GM23338 (cell line): ENCODE data around the gene WSCD2. TPM values are rescaled to one million over a fixed set of nuclear protein-coding genes. Genes with fewer than 3 reads are reported as not detected.

ENCODE experiments used
- ATAC-seq: fragments of 200-7000 bp; cut with Tn5 transposase; 3 replicates; pipeline ENCODE4 v1.9.1; 2020
- DNase-seq: peaks from one replicate; pipeline ENCODE4 v3.0.0-alpha.2; 2015; ENCODE audit warnings: low spot score
- H2AFZ ChIP-seq: fragments of 200-600 bp; sonication (generic); 2 replicates; pipeline ENCODE4 v1.8.0; 2016; ENCODE audit warnings: antibody characterized with exemption, mild to moderate bottlenecking, moderate library complexity
- H3F3A ChIP-seq: fragments of 200-600 bp; sonication (generic); replicated peaks from 2 replicates; pipeline ENCODE4 v1.8.0; 2017; ENCODE audit warnings: antibody characterized with exemption, mixed run types, low read depth
- H3K27ac ChIP-seq: fragments of 200-600 bp; sonication (generic); 2 replicates; pipeline ENCODE4 v1.6.1; 2016; ENCODE audit warnings: low read depth
- H3K27me3 ChIP-seq: fragments of 200-600 bp; sonication (generic); 2 replicates; pipeline ENCODE4 v1.8.0; 2016; ENCODE audit warnings: mild to moderate bottlenecking, mixed run types, moderate library complexity; ENCODE audit not compliant: insufficient read depth
- H3K36me3 ChIP-seq: fragments of 200-600 bp; sonication (generic); 2 replicates; pipeline ENCODE4 v1.8.0; 2016; ENCODE audit warnings: mild to moderate bottlenecking; ENCODE audit not compliant: insufficient read depth
- H3K4me1 ChIP-seq: fragments of 200-600 bp; sonication (generic); 2 replicates; pipeline ENCODE4 v1.8.0; 2016; ENCODE audit warnings: mild to moderate bottlenecking, moderate library complexity; ENCODE audit not compliant: insufficient read depth
- H3K4me2 ChIP-seq: fragments of 200-600 bp; sonication (generic); 2 replicates; pipeline ENCODE4 v1.7.1; 2017; ENCODE audit warnings: mixed run types
- H3K4me3 ChIP-seq: fragments of 200-600 bp; sonication (generic); 2 replicates; pipeline ENCODE4 v1.6.1; 2016; ENCODE audit warnings: mixed run types
- H3K79me2 ChIP-seq: fragments of 200-600 bp; sonication (generic); replicated peaks from 2 replicates; pipeline ENCODE4 v1.8.0; 2017; ENCODE audit warnings: mild to moderate bottlenecking; ENCODE audit not compliant: insufficient read depth
- H3K9me2 ChIP-seq: fragments of 200-600 bp; sonication (generic); 2 replicates; pipeline ENCODE4 v1.8.0; 2017; ENCODE audit not compliant: insufficient read depth
- H4K20me1 ChIP-seq: fragments of 200-600 bp; sonication (generic); replicated peaks from 2 replicates; pipeline ENCODE4 v1.8.0; 2017; ENCODE audit warnings: mild to moderate bottlenecking; ENCODE audit not compliant: insufficient read depth
- H3K27ac Mint-ChIP-seq: 2 replicates; pipeline ENCODE4 v1.8.0; 2020; ENCODE audit warnings: inconsistent platforms, mild to moderate bottlenecking, moderate library complexity, mixed read lengths
- H3K27me3 Mint-ChIP-seq: 3 replicates; pipeline ENCODE4 v1.8.0; 2022; ENCODE audit warnings: low read depth, mild to moderate bottlenecking, moderate library complexity, mixed read lengths, inconsistent platforms; ENCODE audit not compliant: insufficient read depth, poor library complexity
- H3K36me3 Mint-ChIP-seq: 3 replicates; pipeline ENCODE4 v1.8.0; 2021; ENCODE audit warnings: low read depth, mild to moderate bottlenecking, inconsistent platforms, moderate library complexity, mixed read lengths
- H3K4me1 Mint-ChIP-seq: 3 replicates; pipeline ENCODE4 v1.8.0; 2020; ENCODE audit warnings: mild to moderate bottlenecking, inconsistent platforms, mixed read lengths
- H3K4me3 Mint-ChIP-seq: 3 replicates; pipeline ENCODE4 v1.8.0; 2021; ENCODE audit warnings: moderate library complexity, mild to moderate bottlenecking, inconsistent platforms, mixed read lengths
- H3K9me3 Mint-ChIP-seq: 3 replicates; pipeline ENCODE4 v1.8.0; 2020; ENCODE audit warnings: moderate library complexity, mild to moderate bottlenecking, inconsistent platforms, mixed read lengths
- EZH2 ChIP-seq: fragments of 200-600 bp; sonication (generic); IDR thresholded peaks from one replicate; pipeline ENCODE4 v1.8.0; 2017; ENCODE audit warnings: antibody characterized with exemption, mild to moderate bottlenecking, low read depth; ENCODE audit not compliant: unreplicated experiment
- EZH2phosphoT487 ChIP-seq: fragments of 200-600 bp; sonication (generic); IDR thresholded peaks from one replicate; pipeline ENCODE4 v1.8.1; 2018; ENCODE audit warnings: antibody characterized with exemption; ENCODE audit not compliant: unreplicated experiment
- REST ChIP-seq: IDR thresholded peaks from one replicate; pipeline ENCODE4 v1.6.1; 2018; ENCODE audit warnings: antibody characterized with exemption; ENCODE audit not compliant: unreplicated experiment
- ZNF462 ChIP-seq: fragments of 250-450 bp; sonication (Bioruptor Pico); IDR thresholded peaks from 2 replicates; pipeline ENCODE4 v1.5.0; 2020; ENCODE audit warnings: mild to moderate bottlenecking, moderate library complexity
- polyA plus RNA-seq: library from polyadenylated mRNA; unstranded; fragments of >200 nt; fragmentation: Nextera tagmentation; extraction: Ambion mirVana; gene quantifications from 2 replicates; pipeline ENCODE4 v1.2.1, GENCODE V29; 2016
- total RNA-seq: library from RNA; depleted of rRNA; stranded (reverse); fragments of >200 nt; shearing (Covaris generic); gene quantifications from 2 replicates; pipeline ENCODE4 v1.2.3, GENCODE V29; 2014
- TF ChIP-seq, protein P1 (sequence below): IDR thresholded peaks from 2 replicates; pipeline ENCODE4 v1.6.1; 2016; ENCODE audit warnings: antibody characterized with exemption
- TF ChIP-seq, protein P2 (sequence below), 2 experiments: fragments of 200-600 bp in 1 of 2; sonication (generic) in 1 of 2; conservative IDR thresholded peaks; 2 replicates each; pipeline versions ENCODE4 v1.5.1 to v1.6.1; 2016 to 2017; ENCODE audit warnings: antibody characterized with exemption in 2 of 2, low read depth in 2 of 2, mild to moderate bottlenecking in 2 of 2, moderate library complexity in 1 of 2

Gene WSCD2
- total and polyA plus RNA-seq, 2 experiments from 2014 or later, result 0.66 to 3.1 TPM

DNA sequence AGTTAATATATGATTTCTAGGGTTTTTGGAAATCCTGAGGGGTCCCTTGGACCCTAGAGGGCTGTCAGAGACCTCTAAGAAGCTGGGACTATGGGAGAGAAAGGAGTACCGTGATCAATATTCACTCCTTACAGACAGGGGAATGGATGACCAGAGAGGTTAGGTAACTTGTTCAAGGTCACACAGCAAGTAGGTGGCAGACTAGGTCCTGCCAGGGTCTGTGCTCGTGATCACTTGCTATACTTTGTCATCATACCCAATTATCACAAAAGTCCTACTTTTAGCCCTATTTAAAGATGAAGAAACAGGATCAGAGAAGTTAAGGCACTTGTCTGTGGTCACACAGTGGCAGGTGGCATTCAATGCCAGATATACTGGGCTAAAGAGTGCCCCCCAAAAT lies 42.9 kb downstream of the WSCD2 start:
- H3K9me3 Mint-ChIP-seq, result peaks cover 8% of the 10 kb centered on the region
- H3F3A ChIP-seq, result 0 out of 2 replicates have a peak, but pooled peaks cover 2% of the 10 kb centered on the region
- no peak overlapping the region for H2AFZ ChIP-seq
- no peak overlapping the region; the same call in 1 of the 2 replicates for H3K27ac Mint-ChIP-seq
- ATAC-seq (no peak), DNase-seq (no peak)
- H3K9me2 ChIP-seq, result 0 out of 2 replicates have a peak, but pooled peaks cover 4% of the 10 kb centered on the region
- no peaks in the 10 kb centered on the region for H3K27me3 ChIP-seq
- no peak overlapping the region for H3K4me2 ChIP-seq
- H3K4me3 Mint-ChIP-seq, result no peak overlapping the region
- H3K4me1 ChIP-seq, result peaks cover 22% of the 10 kb centered on the region
- H3K4me1 Mint-ChIP-seq, result peaks cover 37% of the 10 kb centered on the region
- H3K4me3 ChIP-seq, result no peak overlapping the region
- peaks cover 17% of the 10 kb centered on the region for H3K27me3 Mint-ChIP-seq
- H4K20me1 ChIP-seq, result no peaks in the 10 kb centered on the region
- TF ChIP-seq EZH2, result no peak
- TF ChIP-seq ZNF462 (CRISPR knock-in tag), result no peak
- no peak for TF ChIP-seq REST
- TF ChIP-seq, protein P1, sequence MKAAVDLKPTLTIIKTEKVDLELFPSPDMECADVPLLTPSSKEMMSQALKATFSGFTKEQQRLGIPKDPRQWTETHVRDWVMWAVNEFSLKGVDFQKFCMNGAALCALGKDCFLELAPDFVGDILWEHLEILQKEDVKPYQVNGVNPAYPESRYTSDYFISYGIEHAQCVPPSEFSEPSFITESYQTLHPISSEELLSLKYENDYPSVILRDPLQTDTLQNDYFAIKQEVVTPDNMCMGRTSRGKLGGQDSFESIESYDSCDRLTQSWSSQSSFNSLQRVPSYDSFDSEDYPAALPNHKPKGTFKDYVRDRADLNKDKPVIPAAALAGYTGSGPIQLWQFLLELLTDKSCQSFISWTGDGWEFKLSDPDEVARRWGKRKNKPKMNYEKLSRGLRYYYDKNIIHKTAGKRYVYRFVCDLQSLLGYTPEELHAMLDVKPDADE, result no peak
- TF ChIP-seq EZH2phosphoT487, result no peak
- TF ChIP-seq, protein P2, sequence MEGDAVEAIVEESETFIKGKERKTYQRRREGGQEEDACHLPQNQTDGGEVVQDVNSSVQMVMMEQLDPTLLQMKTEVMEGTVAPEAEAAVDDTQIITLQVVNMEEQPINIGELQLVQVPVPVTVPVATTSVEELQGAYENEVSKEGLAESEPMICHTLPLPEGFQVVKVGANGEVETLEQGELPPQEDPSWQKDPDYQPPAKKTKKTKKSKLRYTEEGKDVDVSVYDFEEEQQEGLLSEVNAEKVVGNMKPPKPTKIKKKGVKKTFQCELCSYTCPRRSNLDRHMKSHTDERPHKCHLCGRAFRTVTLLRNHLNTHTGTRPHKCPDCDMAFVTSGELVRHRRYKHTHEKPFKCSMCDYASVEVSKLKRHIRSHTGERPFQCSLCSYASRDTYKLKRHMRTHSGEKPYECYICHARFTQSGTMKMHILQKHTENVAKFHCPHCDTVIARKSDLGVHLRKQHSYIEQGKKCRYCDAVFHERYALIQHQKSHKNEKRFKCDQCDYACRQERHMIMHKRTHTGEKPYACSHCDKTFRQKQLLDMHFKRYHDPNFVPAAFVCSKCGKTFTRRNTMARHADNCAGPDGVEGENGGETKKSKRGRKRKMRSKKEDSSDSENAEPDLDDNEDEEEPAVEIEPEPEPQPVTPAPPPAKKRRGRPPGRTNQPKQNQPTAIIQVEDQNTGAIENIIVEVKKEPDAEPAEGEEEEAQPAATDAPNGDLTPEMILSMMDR (conservative IDR thresholded peaks at IDR 0.05; ENCODE audit: low read depth in 2 of 2), result no peak
- peaks cover 5% of the 10 kb centered on the region; the same call in 2 of the 3 replicates for H3K36me3 Mint-ChIP-seq
- H3K36me3 ChIP-seq, result no peaks in the 10 kb centered on the region
- H3K27ac ChIP-seq, result no peak overlapping the region
- H3K79me2 ChIP-seq, result no peaks in the 10 kb centered on the region
